ENCODE data around the gene STRADB. TPM values are rescaled to one million over a fixed set of nuclear protein-coding genes. Genes with fewer than 3 reads are reported as not detected.

STRADB gene
- total RNA-seq, 2 donors from 2014 or later, result 11.8 to 21.3 TPM

DNA sequence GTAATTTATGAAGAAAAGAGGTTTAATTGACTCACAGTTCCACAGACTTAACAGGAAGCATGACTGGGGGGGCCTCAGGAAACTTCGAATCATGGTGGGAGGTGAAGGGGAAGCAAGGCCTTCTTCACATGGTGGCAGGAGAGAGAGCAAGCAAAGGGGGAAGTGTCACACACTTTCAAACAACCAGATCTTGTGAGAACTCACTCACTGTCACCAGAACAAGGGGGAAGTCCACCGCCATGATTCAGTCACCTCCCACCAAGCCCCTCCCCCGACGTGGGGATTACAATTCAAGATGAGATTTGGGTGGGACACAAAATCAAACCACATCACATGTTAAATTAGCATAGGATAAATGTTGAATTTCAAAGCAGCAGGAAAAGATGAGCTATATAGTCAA is 56.2 kb downstream of the STRADB start:
- H3K4me1 Mint-ChIP-seq (ENCODE audit: low read depth in 2 of 2), result no peaks in the 10 kb centered on the region
- no peak for ATAC-seq
- DNase-seq (ENCODE audit: low spot score), result no peak
- no peak overlapping the region for H3K4me3 Mint-ChIP-seq
- H3K36me3 Mint-ChIP-seq, result peaks cover 18% of the 10 kb centered on the region
- no peak overlapping the region for H3K27ac Mint-ChIP-seq
- H3K9me3 Mint-ChIP-seq, result peaks cover 7% of the 10 kb centered on the region
- H3K27me3 Mint-ChIP-seq, result peaks cover 6 to 17% of the 10 kb centered on the region in 2 donors

GRCh38 chr2:201513271-201513670 is 61.7 kb downstream of the STRADB start:
- no peaks in the 10 kb centered on the region for H3K9me3 Mint-ChIP-seq
- DNase-seq (ENCODE audit: low spot score) (no peak), ATAC-seq (no peak)
- peaks cover 0 to 5% of the 10 kb centered on the region in 2 donors for H3K27me3 Mint-ChIP-seq
- H3K4me3 Mint-ChIP-seq, result no peak overlapping the region
- H3K4me1 Mint-ChIP-seq (ENCODE audit: low read depth in 2 of 2), result no peaks in the 10 kb centered on the region
- no peaks in the 10 kb centered on the region for H3K36me3 Mint-ChIP-seq
- H3K27ac Mint-ChIP-seq, result no peak overlapping the region

- DNase-seq (ENCODE audit: low spot score) (no peak), ATAC-seq (no peak)
- Mint-ChIP-seq H3K4me3 (no peak overlapping the region), H3K27me3 (peaks cover 0 to 5% of the 10 kb centered on the region in 2 donors), H3K4me1 (ENCODE audit: low read depth in 2 of 2) (no peaks in the 10 kb centered on the region), H3K27ac (no peak overlapping the region), H3K36me3 (peaks cover 9% of the 10 kb centered on the region), H3K9me3 (peaks cover 4% of the 10 kb centered on the region)
Measured at GRCh38 chr2:201515573-201516246, 64.2 kb downstream of the STRADB start.

- Mint-ChIP-seq H3K9me3 (peaks cover 4% of the 10 kb centered on the region), H3K4me1 (ENCODE audit: low read depth in 2 of 2) (no peaks in the 10 kb centered on the region), H3K36me3 (peaks cover 9% of the 10 kb centered on the region), H3K27me3 (peaks cover 0 to 4% of the 10 kb centered on the region in 2 donors), H3K4me3 (no peak overlapping the region), H3K27ac (no peak overlapping the region)
- DNase-seq (ENCODE audit: low spot score), result no peak
- no peak for ATAC-seq
Measured at GRCh38 chr2:201517094-201517493, 65.6 kb downstream of the STRADB start.

GRCh38 chr2:201520201-201520600 is 68.7 kb downstream of the STRADB start:
- H3K27me3 Mint-ChIP-seq, result no peaks in the 10 kb centered on the region

DNA sequence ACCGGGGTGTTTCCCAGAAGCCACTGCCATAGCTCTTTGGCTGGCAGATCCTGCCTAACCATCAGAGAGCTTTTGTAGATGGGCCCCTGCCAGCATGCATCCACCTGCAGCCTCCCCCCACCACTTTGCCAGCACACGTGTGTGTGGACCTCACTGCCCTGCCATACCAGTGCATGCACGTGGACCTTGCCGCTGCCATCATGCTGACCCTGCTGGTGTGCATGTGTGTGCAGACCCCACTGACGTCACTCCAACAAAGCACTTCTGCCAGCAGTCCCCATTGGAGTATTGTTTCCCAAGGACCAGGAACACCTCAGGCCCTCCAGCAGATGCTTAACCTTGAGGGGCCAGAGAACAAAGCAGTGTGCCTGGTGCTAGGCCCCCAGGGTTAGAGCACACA is 71.4 kb downstream of the STRADB start:
- no peaks in the 10 kb centered on the region for H3K4me1 Mint-ChIP-seq (ENCODE audit: low read depth in 2 of 2)
- ATAC-seq (no peak), DNase-seq (ENCODE audit: low spot score) (no peak)
- H3K27ac Mint-ChIP-seq, result no peak overlapping the region
- H3K27me3 Mint-ChIP-seq, result no peaks in the 10 kb centered on the region
- no peak overlapping the region for H3K4me3 Mint-ChIP-seq
- H3K36me3 Mint-ChIP-seq, result peaks cover 34% of the 10 kb centered on the region
- peaks cover 17% of the 10 kb centered on the region for H3K9me3 Mint-ChIP-seq

More at GRCh38 chr2:201520201-201520600, 68.7 kb downstream of the STRADB start:
- ATAC-seq, result no peak
- H3K27ac Mint-ChIP-seq, result no peak overlapping the region
- H3K4me3 Mint-ChIP-seq, result no peak overlapping the region
- no peaks in the 10 kb centered on the region for H3K4me1 Mint-ChIP-seq (ENCODE audit: low read depth in 2 of 2)
- no peak for DNase-seq (ENCODE audit: low spot score)
- peaks cover 9% of the 10 kb centered on the region for H3K9me3 Mint-ChIP-seq
- peaks cover 23% of the 10 kb centered on the region for H3K36me3 Mint-ChIP-seq

- DNase-seq (ENCODE audit: low spot score) (no peak), ATAC-seq (no peak)
- H3K4me1 Mint-ChIP-seq (ENCODE audit: low read depth in 2 of 2), result no peaks in the 10 kb centered on the region
- peaks cover 0 to 2% of the 10 kb centered on the region in 2 donors for H3K27me3 Mint-ChIP-seq
- no peak overlapping the region for H3K4me3 Mint-ChIP-seq
- peaks cover 19% of the 10 kb centered on the region for H3K9me3 Mint-ChIP-seq
- peaks cover 38% of the 10 kb centered on the region for H3K36me3 Mint-ChIP-seq
- no peak overlapping the region for H3K27ac Mint-ChIP-seq
Measured at GRCh38 chr2:201523506-201523905, 72.0 kb downstream of the STRADB start.

Other genes starting within 250 kb of the STRADB start
- gene CASP8, start 191.2 kb upstream of the STRADB start, total RNA-seq, result 10 to 100 TPM; 76.8 to 83.7 TPM
- gene FLACC1, start 94.4 kb upstream of the STRADB start, total RNA-seq, result 1 to 10 TPM; 3.4 to 4.0 TPM
- 10 to 100 TPM; 27.6 to 29.9 TPM for gene TRAK2, start 282 bp upstream of the STRADB start, total RNA-seq
- 10 to 100 TPM; 10.0 to 12.0 TPM for gene TMEM237, start 191.8 kb downstream of the STRADB start, total RNA-seq
- not detected for gene MPP4, start 246.9 kb downstream of the STRADB start, total RNA-seq